Fibroblast of skin of right biceps (primary cell): ENCODE data around the gene SAAL1.

Experiments used
- DNase-seq: peaks from one replicate; pipeline ENCODE4 v3.0.0-alpha.2; 2013

Gene SAAL1

DNA sequence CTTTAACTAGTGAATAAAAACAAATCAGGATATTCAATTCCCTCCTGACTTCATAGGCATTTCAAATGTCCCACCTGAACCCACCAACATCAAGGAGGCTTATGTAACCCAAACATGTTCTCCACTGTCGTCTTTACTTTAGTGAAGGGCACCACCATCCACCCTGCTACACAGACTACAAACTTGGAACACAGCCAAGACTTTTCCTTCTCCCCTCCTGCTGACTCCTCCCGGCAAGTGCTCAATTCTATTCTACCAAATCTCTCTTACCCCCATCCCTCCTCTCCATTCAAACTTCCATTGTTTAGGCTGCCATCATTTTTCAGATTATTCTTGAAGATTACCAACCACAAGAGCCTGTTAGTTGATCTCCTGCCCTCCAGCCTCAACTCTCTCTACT lies 24.3 kb downstream of the SAAL1 start:
- no peak for DNase-seq

DNA sequence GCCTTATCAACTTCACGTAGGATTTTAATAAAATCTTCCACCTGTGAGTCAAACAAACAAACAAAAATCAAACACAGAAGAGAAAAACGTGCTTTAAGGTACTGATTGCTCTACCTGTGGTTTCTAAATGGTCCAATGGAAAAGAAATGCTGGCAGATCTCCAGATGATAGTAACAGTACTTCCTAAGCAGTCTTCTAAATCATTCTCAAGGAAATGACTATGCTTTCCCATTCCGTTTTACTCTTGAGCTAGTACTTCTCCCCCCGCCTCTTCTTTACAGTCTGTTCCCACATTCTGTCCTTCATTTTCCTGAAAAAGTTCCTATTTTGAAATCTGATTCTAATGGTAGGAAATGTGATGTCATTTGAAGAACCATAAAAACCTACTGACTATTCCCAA lies 25.4 kb downstream of the SAAL1 start:
- DNase-seq: no peak

DNA sequence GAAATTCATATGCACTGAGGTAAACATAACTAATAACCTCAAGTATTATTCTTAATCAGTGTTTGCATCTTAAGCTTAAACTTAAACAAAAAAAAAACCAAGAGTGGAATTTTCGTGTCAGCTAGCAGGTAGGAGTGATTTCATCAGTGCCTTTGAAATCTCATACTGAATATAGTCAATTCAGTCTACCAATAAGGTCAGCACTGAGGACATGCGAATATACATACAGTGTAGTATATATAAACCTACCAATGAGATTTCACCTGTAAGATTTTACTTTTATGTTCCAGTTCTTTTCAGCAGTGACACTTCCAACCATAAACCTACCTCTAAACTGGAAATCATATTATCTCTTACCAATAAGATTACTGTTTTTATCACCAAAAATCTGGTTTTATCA lies 27.0 kb downstream of the SAAL1 start:
- no peak for DNase-seq

DNA sequence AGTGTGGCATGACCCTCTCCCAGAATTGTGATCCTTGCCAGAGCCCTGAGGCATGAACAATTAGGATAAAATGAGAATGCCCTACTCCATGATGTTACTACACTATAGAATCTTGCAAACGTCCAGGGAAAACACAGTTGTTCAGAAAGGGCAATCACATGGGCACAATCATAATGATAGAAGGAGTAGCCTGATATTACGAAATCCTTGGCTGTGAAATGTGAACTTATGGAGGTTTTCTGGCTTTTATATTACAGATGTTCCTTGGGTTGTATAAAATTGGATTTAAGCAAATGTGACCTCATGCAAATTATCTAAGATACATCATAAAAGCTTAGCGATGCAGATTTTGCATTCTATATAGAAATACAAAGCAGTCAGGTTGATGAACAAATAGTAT lies 30.4 kb downstream of the SAAL1 start:
- no peak for DNase-seq

DNA sequence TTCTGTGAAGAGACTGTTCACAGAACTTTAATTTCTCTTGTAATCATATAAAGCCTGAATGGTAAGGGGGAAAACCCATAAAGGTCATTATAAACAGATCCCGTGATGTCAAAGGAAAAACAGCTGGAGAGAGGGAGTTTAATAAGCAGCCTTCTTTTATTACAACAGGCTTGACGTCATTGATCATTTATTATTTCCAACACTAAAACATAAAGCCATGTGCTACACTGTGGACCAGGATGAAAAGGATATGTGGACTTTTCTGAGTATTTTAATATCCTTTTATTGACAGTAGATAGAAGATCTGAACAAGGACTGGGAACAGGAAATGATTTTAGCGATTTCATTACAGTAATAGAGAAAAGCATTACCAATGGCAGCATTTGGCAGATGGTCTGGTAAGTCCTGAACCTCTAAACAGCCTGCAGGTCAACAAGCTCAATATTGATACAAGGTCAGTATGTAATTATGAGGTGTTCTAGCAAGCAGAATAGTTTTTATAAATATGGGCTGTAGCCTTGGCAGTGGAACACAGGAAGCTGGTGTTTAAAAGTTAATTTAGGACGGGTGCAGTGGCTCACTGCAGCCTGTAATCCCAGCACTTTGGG lies 34.7 kb downstream of the SAAL1 start:
- no peak for DNase-seq

DNA sequence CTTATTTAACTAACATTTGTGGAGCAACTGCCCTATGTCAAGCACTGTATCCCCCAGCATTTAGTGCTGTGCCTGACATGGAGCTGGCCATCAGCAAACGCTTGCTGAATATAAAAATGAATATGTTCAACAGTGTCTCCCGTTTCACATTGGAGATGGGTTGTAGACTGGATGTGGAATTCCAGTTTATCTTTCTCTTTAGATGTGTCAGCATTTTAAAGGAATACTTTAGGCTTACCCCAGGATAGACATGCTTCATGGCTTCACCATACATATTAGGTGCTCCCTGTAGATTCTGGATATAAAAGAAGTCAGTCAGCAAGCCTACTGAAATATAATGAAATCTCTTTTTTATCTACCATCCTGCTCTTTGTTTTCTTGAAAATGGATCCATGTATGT lies 38.5 kb downstream of the SAAL1 start:
- no peak for DNase-seq

DNA sequence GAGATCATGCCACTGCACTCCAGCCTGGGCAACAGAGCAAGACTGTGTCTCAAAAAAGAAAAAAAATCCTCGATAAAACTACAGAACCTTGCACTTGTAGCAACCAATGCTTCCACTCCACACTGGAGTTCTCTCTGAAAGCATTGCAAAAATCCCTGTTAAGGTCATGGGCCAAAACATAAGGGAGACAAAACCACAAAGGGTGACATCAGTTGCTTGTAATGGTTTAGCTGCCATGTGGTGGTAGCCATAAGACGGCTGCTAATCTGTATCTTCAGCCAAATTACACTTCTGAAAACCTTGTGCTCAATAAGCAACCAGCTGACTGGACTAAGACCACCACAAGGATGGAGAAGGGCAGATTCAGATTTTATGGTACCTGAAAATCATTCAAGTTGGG lies 39.3 kb downstream of the SAAL1 start:
- DNase-seq: no peak

DNA sequence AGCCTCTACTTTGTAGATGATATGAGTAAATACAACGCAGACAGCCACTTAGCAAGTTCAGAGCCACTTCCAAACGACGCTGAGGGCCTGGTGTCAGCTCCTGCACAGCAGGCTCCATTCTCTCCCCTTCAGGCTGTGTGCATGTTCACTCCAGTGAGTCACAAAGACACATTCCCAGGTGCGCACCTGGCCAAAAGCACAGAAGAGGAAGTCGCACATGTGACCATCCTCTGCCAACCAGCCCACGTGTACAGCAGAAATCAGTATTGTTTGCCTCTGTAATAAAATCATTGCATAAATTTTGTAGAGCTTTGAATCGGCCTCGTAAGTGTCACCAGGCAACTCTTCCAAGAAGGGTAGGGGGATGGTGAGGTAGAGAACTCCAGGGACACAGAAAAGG lies 40.3 kb downstream of the SAAL1 start:
- no peak for DNase-seq

DNA sequence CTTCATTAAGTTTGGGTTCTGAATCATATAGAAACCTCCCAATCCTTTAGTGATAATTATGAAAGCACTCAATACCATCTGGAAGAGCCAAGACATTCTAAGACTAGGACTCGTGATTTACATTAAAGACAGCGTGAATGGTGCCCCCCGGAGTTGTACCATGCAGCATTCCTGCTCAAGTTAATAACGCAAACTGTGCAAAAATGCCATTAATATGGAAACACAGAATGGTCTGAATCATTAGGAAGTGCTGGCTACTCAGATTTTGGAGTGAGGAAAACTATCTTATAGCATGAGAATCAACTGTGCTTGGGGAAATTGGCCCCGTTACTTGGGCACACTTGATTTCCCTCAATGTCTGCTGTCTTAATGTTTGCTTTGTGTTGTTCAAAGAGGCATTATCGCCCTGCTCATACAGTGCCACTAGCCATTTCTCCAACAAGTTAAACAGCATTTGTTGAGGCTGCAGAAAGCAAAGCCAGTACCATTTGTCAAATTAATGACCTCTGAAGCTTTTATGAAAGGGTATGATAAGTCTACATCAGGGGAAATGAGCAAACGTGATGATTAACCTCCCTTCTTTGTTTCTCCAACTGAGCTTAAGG lies 41.3 kb downstream of the SAAL1 start:
- no peak for DNase-seq

DNA sequence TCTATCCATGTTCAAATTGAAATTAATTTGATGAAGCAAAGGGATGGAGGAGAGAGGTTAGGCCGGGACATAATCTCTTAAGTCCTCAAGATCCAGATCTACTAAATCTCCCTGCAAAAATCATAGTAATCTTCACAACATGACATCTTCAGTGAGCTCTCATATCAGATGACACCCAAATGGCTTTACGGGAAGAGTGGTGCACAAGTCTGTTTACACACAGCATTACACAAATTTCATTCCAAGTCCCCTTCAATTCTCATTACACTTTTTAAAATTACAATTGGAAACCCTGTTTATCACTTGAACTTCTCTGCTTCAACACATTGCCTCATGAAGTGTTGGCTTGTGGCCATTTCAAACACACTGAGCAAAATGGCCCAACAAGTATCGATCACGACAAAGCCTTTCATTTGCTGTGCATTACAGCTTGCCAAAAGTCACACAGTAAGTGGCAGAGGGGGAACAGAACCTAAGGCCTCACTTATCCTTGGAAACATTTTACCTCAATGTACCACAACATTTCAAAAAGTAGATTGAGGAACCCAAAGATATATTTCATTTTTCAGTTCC lies 41.9 kb downstream of the SAAL1 start:
- DNase-seq: no peak

DNA sequence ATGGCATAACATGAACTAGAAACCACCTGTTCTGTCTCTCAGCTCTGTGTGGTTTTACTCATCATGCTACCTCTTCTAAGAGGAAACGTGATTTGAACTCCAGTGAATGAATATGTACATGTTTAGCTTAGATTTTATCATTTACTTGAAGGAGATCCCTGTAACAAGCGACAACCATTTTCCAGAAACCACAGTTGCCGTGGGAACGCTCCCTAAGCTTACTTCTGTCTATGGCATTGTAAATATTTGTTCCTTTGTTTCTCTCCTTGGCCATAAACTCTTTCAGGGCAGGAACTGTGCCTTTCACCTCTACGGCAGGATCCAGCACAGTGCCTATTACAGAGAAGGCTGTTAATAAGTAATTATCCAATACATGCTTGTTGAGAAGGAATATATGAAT lies 42.8 kb downstream of the SAAL1 start:
- DNase-seq: no peak

DNA sequence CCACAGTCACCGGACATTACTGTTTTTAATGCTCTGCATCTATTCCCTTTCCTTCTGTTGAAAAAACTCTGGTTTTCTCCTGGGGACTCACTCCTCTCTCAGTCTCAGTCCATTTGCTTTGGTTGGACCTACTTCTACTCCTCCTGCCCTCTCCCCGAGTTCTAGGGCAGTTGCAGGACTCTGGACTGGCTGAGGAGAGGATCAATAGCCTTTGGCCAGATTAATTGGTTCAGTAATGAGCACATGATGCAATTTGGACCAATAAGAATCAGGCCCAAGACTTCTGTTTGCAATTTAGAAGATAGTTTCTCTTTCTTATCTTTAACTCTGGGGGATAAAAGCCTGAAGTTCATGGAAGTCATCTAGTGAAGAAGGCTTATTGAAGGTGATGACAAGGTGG lies 44.5 kb downstream of the SAAL1 start:
- DNase-seq: no peak

DNA sequence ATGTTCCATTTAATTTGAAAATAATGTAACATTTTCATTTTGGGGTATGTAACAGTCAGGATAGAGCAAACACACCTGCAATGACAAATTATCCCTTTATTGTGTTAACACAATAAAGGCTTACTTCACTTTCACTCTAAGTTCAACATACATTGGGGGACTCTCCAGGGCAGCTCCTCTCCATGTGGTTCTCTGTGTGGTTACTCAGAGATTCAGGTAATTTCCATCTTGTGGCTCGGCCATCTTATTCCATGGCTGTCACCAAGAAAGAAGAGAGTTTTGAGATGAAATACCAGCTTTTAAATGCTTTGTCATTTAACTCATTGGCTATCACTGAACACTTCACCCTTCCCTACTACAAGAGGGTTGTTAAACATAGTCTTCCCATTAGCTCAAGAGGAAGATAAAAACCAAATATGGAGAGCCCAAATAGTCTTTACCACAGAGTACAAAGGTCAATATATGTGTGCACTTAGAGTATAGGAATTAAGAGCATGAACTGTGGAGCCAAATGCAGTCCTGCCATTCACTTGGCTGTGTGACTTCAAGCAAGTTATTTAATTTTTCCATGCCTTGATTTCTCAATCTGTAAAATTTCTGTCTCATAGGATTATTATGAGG lies 49.2 kb downstream of the SAAL1 start:
- DNase-seq: no peak

DNA sequence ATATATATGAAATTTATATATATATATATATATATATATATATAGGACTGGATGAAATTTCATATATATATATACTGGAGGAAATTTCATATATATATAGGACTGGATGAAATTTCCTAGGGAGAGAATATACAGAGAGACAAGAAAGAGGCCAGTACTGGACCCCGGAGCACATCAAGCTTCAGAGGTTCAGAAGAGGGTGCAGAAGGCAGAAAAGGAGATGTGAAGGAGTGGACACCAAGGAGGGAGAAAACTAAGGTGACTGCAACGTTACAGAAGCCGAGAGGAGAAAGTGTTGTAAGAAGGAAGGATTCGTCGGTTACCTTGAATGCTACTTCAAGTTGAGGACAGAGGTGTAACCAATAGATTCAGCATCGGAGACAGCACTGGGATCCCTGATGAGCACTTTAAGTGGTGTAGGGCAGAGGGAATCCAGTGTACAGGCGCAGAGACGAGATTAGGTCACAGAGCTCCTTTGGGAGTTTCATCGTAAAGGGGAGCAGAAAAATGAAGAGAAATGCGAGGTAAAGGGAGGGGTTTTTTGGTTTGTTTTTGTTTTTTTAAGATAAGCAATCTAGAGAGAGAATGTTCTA lies 51.3 kb downstream of the SAAL1 start:
- no peak for DNase-seq

DNA sequence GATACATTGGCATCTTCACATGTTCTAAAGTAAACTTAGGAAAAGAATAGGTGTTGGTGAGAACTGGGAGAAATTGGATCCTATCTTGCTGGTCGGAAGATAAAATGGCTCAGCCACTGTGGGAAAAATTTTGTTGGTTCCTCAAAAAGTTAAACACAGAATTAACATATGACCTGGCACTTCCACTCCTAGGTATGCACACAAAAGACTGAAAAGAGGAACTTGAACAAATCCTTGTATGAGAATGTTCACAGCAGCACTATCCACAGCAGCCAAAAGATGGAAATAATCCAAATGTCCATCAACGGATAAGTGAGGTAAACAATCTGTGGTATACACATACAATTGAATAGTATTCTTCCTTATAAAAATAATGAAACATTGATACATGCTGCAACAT lies 55.0 kb downstream of the SAAL1 start:
- no peak for DNase-seq

DNA sequence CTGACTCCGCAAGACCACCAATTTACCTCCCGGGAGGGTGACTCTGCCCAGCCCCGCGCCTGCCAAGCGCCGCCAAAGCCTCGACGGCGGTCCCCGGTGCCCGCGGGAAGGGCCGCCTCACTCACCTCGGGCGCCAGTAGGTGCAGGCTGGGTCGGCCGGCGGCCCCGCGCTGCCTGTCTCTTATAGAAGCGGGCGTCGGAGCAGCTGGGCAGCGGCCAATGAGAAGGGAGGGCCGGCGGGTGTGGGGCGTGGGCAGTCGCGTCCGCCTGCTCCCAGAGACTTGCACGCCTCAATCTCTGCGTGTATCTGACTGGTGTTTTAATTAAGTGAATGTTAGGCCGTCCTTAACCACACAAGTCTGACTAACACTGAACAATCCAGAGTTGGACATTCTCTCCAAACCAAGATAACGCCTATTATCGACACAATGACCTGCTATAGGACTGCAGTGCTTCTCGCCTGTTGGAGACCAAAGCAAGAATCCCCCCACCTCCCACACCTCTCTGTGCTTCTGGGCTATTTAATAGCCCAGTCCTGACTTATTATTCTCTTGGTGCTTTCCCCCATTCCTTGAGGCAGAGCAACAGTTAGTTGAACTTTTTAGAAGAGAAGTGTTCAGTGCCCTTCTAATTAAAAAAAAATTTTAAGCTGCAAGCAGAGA lies 59.6 kb downstream of the SAAL1 start, which contains the start of gene TPH1:
Gene TPH1 (minus strand): TSS at position 154 of the 662 bp plus-strand sequence. CDS start 5,507 bp downstream, outside the sequence.
- peak; percentile 2 for DNase-seq

DNA sequence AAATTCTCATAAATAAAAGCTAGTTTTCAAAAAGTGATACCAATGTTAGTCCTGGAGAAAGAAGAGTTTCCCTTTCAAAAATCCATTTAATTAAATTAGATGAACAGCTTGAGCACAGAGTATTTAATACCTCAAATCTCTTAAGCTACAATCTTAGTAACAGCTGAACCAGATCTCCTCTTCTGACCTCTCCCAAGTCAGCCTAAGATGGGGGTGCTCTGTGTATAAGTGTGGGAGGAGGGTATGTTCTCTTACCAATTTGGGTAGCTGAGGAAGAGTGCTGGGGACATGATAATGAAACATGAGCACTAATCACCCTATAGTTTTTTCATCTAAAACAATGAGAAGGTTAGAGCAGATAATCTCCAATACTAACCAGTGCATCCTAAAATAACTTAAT lies 69.4 kb downstream of the SAAL1 start:
- no peak for DNase-seq
